HG02678 (cell line): Measurements from ENCODE around the gene KRT5.

Experiments
- ATAC-seq: cut with Tn5 transposase; IDR thresholded peaks from one replicate; pipeline ENCODE4 v1.9.1; 2021; ENCODE audit warnings: mild to moderate bottlenecking, moderate library complexity; ENCODE audit not compliant: unreplicated experiment

KRT5 gene

DNA sequence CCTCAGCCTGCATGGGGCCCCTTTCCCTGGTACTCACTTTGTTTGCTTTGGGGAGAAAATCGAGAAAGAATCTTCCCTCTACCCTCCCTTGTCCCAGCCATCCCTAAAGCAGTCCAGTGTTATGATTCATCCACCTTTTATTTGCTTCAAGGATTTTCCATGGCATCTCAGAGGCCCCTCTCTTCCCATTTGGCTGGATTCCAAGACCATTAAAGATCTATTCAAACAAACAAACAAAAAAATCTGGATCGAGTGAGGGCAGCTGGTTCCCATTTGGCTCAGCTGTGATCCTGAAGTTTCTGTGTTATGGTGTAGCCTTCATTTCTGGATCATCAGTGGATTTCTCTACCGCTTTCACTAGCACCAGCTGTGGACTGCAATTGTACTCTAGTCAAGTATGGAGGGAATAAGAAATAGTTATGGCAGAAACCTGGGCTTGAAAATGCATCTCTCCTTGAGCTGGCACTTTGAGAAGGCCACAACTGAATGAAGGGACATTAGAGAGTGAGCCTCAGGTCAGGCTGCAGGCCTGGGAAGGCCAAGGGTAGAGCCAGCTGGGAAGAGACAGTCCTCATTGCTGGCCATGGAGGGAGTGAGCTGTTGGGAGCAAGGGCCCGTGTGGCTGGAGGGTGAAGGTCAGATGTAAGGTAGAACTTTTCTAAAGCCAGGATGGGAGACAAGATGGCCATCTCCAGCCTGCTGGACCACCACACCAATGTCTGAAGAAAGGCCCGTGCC, 19.1 kb upstream of the KRT5 start:
- ATAC-seq: no peak

DNA sequence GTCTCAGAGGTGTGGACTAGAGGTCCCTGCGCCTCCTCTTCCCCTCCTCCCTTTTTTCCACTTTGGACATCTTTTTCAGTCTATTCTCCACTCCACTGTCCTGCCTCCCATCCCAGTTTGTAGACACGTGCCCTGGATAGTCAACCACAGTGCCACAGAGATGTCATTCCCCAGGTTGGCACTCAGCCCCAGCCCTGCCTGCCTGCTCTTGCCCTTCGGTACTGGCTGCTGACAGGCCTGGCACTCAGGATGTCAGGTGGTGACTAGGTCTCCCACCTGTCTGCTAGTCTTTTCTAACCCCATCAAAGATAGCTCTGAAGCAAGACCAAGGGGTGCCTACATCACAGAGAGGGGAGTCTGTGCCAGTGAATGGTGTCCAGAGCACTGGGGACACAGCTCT, 16.9 kb upstream of the KRT5 start:
- no peak for ATAC-seq

DNA sequence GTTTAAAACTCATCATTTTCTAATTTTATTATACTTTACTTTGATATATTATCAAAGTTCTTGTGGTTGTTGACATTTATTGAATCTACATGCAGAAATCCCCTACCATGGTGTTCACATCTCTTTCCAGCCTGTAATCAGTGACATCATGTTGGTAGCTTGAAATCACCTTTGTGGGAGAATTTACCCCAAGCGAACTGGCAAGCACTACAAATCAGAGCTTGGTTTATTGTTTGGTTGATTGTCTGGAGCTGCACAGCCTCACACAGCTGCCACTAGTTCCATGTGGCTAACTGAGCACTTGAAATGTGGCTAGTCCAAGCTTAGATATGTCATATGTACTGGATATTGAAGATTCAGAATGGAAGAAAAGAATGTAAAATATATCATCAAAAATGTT, 15.4 kb upstream of the KRT5 start:
- no peak for ATAC-seq

DNA sequence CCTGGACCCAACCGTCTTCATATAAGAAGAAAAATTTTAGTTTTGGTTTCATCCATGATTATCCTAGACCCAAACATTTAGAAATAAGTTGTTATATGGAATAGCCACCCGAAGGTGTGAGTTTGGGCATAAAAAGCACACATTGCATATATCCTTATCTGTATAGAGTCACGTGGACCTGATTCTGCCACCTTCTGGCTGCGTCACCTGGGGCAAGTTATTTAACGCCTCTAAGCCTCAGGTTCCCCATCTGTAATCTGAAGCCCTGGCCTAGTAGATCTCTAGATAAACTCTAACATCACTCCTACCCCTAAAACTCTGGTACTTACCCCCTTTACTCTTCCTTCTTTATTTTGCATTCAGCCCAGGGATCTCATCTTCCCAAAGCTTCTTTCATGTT, 14.3 kb upstream of the KRT5 start:
- no peak for ATAC-seq

DNA sequence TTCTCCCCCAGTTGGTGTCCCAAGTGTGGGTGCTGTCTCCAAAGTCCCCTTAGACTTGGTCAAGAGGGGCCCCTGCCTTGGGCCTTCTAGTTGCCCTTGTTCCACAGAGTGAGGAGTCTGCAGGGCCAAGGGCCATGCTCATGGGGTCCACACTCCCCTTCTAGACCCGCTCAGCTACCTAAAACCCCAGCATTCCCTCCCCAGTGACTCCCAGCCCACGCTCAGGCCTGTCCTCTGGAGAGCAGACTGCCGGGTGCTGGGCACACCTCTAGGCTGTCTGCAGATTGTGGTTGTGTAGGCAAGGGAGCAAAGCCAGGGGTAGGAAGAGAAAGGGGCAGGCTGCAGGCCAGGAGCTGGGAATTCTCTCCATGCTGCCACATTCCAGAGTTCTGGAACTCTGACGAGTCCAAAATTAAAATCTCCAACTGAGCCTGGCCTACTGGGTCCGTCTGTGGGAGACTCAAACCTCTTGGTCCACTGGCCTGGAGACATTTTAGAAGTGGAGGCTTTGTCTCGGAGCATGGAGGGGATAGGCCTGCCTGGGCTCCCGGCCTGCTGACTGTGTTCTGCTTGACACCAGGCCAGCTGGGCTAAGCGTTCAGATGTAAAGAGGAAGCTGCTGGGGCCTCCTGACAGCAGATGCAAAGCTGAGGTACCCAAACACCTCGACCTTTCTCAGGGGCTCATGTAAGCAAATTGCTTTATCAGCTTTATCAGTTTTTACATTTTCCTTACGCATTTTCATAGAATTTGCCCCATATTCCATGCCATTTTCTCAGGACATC, 13.7 kb upstream of the KRT5 start:
- no peak for ATAC-seq

DNA sequence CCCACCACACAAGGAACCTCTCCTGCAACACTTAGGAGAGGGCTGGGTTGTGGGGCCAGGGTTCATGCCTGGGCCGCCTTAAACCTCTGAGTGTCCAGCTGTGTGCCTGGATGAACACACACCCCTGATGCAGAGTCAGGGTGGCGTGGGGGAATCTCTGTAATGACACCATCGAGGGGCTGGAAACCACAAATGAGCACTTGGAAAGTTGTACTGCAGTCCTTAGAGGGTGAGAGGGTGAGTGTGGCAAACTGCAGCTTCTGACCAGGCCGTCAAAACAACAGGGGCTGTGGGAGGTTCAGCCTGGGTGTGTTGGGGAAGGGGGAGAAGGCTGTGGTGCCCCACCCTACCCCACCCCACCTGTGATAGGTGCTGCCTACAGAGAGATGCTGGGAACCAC, 12.4 kb upstream of the KRT5 start:
- no peak for ATAC-seq

DNA sequence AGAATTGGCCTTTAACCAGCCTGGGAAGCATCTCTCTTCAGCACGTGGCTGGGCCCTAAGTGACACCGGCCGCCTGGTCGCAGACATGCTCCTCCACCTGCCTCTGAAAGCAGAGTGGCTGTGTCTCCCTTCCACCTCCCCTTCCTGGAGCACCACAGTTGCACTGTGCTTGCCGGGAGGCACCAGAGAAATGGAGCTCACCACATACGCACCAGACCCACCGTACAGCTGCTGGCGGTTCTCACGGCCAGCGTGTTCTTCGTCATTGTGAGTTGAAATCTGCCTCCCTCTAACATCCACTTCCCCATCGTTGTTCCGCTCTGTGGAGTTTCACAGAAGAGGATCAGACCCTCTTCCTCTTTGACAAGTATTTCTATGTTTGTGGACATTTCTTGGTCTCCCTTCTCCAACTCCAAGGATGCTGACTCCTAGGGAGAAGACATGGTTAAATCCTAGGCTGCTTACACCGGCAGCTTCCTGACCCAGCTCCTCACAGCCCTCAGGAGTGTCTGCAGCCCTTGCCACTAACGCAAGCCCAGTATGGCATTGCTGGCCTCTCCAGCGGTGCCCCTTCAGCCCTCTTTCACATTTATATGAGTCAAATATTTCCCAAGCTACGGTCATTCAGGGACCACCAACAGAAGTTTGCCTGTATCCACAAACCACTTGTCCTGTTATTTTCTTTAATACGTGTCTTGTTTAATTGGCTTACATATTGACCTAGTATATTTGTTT, 11.5 kb upstream of the KRT5 start:
- no peak for ATAC-seq

DNA sequence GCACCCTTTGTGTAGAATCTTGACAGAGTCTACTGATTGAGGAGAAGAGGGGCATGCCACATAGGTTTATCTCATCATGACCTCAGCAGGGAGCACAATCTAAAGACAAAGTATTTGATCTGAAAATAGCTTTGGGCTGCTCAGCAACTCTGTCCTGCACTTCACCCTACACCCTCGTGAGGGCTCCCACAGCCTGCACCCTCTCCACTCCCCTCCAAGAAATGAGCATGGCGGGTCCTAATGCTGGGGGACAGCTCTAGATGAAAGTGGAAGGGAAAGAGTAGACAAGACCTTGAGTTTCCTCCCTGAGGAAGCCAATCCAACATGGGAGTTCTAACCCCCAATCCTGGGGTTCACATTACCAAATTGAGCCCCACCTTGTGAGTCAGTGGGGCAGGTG, 10.7 kb upstream of the KRT5 start:
- no peak for ATAC-seq

DNA sequence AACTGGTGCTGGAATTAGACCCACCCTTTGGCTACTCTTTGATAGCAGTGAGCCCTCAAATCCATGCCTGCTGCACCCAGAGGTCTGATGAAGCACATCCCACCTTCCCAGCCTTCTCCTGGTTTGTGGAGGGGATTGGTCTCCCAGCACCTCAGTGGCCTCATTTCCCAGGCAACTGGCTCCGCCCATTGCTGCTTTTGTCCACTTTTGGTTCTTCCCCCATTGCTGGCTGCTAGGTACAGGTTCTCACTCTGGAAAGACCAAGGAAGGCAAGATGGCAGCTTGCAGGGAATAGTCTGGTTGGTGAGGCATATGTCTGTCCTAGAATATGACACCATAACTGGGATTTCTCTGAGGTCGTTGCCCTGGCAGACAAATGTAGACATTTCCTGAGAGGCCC, 10.2 kb upstream of the KRT5 start:
- no peak for ATAC-seq

DNA sequence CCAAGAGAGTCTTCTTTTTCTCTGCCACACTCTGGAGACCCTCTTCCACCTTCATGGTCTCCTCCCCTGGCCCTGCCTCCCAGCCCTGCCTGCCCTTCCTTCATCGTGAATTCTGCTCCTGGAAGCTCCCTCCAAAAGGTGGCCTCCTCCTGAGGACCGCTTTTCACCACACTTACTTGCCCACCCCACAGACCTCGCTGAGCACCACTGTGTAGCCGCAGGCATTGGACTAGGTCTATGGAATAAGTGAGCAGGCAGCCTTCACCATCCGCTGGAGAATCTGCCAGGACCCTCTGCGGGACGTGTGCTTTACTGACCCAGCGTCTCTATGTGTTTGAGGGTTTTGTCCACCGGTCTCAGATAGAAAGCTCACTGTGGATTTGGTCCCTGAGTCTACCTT, 9.7 kb upstream of the KRT5 start:
- ATAC-seq: no peak

DNA sequence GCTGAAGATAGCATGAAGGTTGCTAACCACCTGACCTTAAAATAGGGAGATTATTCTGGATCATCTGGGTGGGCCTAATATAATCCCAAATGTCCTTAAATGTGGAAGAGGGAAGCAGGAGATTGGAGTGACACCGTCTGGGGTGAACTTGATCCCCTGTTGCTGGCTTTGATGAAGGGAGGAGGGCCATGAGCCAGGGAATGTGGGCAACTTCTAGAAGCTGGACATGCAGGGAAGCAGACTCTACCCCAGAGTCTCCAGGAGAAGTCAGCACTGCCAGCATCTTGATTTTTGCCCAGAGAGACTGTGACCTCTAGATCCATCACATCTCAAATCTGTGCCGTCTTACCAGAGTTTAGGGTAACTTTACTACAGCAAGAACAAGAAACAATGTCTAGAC, 9.2 kb upstream of the KRT5 start:
- ATAC-seq: no peak

DNA sequence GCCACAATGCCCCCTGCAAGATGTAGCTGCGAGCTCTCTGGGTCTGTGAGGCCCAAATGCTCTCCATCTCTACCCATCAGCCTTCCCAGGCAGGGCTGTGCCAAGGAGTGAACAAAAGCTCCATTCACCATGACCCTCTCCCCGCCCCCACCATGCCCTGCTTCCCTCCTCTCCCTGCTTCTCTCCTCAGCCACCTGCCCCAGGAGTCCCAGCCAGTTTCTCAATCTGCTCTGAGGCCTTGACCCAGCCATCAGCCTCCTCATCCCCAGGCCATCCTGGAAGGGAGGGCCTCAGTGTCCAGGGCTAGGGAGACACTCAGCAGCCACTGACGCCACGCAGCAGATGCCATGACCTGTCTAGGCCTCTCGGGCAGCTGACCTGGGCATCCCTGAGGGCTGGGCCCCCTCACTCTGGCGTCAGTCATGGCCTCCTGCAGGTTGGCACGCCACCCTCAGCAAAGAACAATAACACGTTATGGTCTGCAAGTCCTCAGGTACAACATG, 8.5 kb upstream of the KRT5 start:
- no peak for ATAC-seq

DNA sequence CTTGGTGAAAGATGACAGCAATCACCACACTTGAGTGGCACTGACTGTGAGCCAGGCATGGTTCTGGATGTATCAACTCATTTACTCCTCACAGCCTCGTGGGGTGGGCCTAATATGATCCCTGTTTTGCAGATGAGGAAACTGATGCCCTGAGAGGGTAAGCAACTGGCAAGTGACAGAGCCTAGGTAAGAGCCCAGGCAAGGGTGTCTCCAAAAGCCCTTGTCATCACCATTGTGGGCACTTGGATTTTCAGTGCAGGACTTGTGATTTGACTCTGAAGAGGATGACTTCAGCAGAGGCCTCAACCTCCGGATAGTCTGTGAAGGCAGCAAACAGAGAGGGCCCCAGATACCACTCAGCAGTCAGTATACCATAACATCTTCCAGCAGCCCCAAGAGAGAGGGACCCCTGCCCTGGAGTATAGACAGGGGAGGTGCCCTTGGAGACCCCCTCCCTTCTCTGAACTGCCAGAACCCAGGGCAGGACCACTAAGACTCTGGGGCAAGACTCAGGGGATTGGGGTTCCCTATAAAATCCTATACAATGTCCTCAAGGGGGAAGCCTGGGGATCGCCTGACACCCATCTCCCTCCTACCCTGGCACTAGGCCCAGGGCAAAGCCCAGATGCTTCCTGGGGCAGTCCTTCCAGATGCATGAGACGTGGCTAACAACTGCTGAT, 7.1 kb upstream of the KRT5 start:
- no peak for ATAC-seq

DNA sequence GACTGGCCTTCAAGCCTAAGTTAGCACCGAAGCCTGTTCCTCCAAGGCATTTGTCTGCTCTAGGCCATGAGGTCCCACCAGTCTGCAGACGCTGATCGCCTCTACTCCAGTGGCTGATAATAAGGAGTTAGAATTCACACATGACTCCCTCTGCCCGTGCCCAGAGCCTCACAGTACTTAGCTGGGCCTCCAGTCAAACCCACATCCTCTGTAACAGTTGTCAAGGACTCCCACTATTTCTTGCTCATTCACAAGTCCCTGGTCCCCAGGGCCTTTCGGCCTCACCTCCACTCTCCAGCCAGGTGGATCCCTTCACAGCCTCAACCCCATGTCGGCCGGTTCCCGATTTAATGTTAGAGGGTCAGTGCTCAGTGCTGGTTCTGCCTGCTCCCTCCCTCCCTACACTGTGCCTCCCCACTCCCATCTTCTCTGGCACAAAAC, 6.3 kb upstream of the KRT5 start:
- no peak for ATAC-seq

DNA sequence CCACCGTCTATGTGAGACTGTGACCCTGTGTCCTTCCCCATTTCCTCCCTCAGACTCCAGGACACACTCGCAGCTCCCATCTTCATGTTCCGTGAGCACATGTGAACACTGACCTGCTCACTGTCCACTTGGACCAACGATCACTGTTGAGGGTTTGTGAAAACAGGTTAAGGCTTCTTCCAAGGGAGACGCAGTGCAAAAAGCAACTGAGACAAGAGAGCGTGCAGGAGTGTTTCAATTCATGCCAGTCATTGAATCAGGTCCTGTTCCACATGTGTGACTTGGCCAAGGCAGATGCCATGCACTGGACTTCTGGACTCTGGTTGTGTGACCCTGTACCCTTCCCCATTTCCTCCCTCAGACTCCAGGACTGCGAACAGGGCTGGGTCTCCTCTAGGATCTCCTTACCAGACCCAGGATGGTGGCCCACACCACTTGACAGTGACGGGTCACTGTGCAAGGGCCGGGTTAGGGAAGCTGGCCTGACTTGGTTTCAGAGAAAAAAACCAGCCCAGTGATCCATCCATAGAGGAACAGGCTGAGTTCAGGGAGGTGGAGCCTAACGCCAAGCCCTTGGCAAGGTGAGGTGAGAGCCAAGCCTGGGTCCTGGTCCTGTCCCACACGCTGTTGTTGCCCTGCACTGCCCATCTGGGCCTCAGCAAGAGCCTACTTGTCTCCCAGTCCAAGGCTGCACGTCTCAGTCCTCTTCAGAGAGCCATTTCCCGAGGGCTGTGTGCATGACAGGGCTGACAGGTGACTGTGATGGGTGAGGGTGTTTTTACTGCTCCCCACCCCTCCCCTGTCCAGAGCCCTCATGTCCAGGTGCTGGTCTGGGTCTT, 5.7 kb upstream of the KRT5 start:
- no peak for ATAC-seq

DNA sequence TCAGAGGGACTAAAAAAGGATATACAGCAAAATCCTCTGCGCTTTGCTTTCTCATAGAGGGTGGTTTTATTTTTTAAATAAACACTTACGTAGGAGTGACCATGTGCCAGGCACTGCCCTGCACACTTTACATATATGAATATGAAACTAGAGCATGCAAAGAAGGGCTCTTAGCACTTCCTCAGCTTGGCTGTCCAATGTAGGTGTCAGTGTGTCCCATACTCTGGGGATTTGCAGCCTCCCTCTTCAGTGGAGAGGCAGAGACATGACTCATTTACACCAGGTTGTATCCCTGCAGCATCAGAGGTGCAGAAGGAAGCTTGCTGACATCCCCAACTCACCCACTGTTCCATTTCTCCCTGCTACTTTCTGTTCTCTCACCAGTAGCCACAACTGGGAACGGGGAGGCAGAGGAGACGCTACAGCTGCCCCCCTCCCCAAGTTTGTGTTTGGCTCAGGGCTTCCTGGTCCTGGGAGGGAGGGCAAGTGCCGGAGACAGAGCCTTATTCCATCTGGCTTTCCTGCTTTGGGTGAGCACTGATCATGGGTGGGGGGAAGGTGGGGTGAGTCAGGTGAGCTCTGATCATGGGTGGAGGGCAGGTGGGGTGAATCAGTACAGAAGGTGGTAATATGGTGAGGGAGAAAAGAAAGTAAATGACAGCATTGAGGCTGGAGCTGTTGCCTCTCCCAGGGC, 4.9 kb upstream of the KRT5 start:
- ATAC-seq: no peak

DNA sequence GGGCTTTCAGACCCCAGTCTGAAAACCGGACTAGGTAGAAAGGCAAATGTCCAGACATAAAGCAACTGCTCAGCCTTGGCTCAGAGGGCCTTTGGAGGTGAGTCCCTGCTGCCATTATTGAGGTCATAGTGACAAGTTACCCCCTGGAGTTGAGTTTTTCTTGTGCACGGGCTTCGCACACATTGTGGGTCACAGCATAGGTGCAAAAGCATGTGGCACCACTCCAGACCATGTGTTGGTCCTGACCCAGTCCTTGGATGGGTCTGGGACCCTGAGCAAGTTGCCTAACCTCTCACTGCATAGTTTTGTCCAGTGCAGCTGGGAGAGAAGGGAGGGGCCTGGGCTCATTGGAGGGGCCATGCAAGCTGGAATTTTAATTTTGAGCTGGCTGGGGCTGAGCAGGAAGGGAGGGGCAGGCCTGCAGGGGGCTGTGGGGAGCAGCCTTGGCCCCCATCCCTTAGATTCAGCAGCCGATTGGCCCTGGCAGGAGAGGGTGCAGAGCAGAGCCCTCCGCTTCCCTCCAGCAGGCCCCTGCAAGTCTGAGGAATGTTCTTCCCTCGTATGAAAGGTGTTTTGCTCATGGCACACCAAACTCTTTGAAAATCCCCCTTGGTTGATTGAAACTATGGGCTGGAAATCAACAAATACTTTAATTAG, 4.2 kb upstream of the KRT5 start:
- no peak for ATAC-seq

DNA sequence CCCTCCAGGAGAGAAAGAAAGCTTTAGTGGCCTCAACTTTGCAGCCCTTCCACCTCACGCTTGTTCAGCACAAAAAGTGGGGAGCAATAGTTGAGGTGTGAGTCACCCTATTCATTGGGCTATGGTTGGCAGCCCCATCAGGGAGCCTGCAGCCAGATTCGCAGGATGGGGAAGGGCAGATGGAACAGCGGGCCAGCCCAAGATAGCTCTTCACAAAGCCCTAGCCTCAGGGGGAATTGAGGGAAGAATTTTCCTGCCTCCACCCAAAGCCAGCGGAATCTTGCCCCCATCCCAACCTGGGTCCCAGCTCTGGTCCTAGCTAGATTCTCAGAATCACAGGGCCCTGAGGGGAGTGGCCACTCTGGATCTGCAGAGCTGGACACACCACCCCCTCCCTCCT, 3.6 kb upstream of the KRT5 start:
- ATAC-seq: no peak

DNA sequence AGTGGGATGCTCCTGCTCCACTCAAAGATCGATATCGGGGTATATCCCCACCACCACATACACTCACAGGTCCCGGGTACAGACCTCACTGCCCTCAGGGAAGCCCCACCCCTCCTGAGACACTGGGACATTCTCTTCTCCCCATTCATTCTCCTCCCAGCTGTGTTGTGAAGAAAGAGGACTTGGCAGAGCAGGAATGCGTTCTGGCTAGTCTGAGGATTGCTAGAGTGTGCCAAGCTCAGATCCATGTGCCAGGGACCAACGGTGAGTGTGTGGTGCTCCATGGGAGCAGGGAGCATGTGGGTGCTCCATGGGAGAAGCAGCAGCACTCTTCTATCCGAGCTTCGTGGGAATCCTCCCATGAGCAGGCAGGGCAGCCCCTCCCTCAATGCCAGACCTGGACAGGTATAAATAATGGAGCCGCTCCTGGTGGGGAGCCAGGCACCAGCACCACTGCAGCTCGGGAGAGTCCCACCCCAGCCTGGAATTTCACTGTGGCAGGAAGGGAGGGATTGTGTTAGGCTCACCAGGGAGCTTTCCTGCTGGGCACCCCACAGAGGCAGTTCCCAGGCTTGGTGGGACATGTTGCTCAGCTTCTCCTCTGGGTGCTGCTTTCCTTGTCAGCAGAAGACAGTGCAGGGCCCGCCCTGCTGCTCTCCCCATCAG, 2.3 kb upstream of the KRT5 start:
- no peak for ATAC-seq
